IPS-18a (cell line): ENCODE results near the gene VPS8.

Source experiments
- H3K27ac ChIP-seq: one replicate; pipeline ENCODE4 v1.5.1; 2013; ENCODE audit warnings: low read length
- H3K27me3 ChIP-seq: one replicate; pipeline ENCODE4 v1.6.1; 2013; ENCODE audit warnings: mild to moderate bottlenecking, low read length; ENCODE audit not compliant: control insufficient read depth, insufficient read depth
- H3K36me3 ChIP-seq: one replicate; pipeline ENCODE4 v1.6.1; 2013; ENCODE audit warnings: low read depth, low read length; ENCODE audit not compliant: control insufficient read depth
- H3K4me1 ChIP-seq: one replicate; pipeline ENCODE4 v1.6.1; 2013; ENCODE audit warnings: low read depth, low read length; ENCODE audit not compliant: control insufficient read depth
- H3K4me3 ChIP-seq: one replicate; pipeline ENCODE4 v1.5.1; 2013; ENCODE audit warnings: low read length
- H3K9ac ChIP-seq: one replicate; pipeline ENCODE4 v1.6.1; 2013; ENCODE audit warnings: mild to moderate bottlenecking, low read length, moderate library complexity
- H3K9me3 ChIP-seq: one replicate; pipeline ENCODE4 v1.6.1; 2013; ENCODE audit warnings: low read depth, low read length; ENCODE audit not compliant: control insufficient read depth

The VPS8 gene

DNA sequence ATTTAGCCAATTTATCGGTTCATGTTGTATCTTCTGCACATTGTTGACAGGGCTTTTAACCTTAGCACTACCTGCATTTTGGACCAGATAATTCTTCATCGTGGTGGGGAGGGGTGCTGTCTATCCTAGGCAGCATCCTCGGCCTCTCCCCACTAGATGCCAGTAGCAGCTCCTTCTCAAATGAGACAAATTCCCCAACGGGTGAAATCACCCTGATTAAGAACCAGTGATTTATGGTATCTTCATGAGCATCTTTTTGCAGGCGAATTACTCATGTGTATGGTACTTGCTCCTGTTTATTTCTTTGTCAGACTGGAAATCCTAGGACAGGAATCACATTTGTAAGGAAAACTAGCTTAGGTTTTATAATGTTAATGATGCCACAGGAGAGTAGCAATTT, 272.9 kb downstream of the VPS8 start:
- Histone ChIP-seq H3K27me3 (no peaks in the 10 kb centered on the region), H3K9me3 (no peaks in the 10 kb centered on the region), H3K27ac (no peak overlapping the region), H3K9ac (no peak overlapping the region), H3K36me3 (no peaks in the 10 kb centered on the region), H3K4me3 (no peak overlapping the region), H3K4me1 (no peaks in the 10 kb centered on the region)

DNA sequence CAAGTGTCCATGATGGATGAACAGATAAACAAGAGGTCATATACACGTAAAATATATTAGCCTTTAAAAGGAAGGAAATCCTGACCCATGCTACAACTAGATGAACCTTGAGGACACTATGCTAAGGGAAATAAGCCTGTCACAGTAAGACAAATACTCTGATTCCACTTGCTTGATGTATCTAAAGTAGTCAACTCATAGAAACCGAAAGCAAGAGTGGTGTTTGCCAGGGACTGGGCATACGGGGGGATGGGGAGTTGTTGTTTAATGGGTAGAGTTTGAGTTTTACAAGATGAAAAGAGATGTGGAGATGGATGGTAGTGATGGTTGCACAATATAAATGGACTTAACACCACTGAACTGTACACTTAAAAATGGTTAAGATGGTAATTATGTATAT, 275.5 kb downstream of the VPS8 start:
- no peak overlapping the region for H3K9ac ChIP-seq
- H3K4me3 ChIP-seq = no peak overlapping the region
- H3K9me3 ChIP-seq = no peaks in the 10 kb centered on the region
- H3K36me3 ChIP-seq = no peaks in the 10 kb centered on the region
- H3K27ac ChIP-seq = no peak overlapping the region
- no peaks in the 10 kb centered on the region for H3K4me1 ChIP-seq
- H3K27me3 ChIP-seq = no peaks in the 10 kb centered on the region

- no peaks in the 10 kb centered on the region for H3K4me1 ChIP-seq
- no peak overlapping the region for H3K9ac ChIP-seq
- no peaks in the 10 kb centered on the region for H3K9me3 ChIP-seq
- H3K27me3 ChIP-seq = no peaks in the 10 kb centered on the region
- no peak overlapping the region for H3K27ac ChIP-seq
- H3K4me3 ChIP-seq = no peak overlapping the region
- H3K36me3 ChIP-seq = no peaks in the 10 kb centered on the region
Measured at GRCh38 chr3:185089343-185089742, 277.4 kb downstream of the VPS8 start.

DNA sequence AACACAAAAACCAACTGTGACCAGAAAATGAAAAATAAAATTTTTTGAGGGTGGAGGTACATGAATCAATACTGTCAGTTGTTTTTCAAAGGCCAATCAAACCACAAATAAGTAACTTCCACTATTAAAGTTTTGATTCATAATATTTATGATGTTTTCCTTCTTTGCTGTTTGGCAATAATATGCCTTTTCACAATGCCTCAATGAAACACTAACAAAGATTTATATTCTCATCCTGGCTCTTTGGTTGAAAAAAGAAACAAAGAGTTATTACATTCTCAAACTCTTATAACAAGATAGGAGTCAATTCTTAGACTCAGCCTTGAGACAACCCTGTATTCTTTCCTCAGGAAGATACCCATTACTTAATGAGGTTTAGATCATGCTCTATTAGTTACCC, 277.8 kb downstream of the VPS8 start:
- no peaks in the 10 kb centered on the region for H3K9me3 ChIP-seq
- no peak overlapping the region for H3K9ac ChIP-seq
- H3K4me1 ChIP-seq = no peaks in the 10 kb centered on the region
- no peaks in the 10 kb centered on the region for H3K36me3 ChIP-seq
- no peak overlapping the region for H3K4me3 ChIP-seq
- H3K27me3 ChIP-seq = no peaks in the 10 kb centered on the region
- no peak overlapping the region for H3K27ac ChIP-seq

GRCh38 chr3:185090811-185091210, 278.8 kb downstream of the VPS8 start:
- H3K27ac ChIP-seq = no peak overlapping the region
- H3K36me3 ChIP-seq = no peaks in the 10 kb centered on the region
- H3K9me3 ChIP-seq = no peaks in the 10 kb centered on the region
- H3K9ac ChIP-seq = no peak overlapping the region
- H3K4me3 ChIP-seq = no peak overlapping the region
- H3K27me3 ChIP-seq = no peaks in the 10 kb centered on the region
- no peaks in the 10 kb centered on the region for H3K4me1 ChIP-seq

- H3K4me3 ChIP-seq = no peak overlapping the region
- no peaks in the 10 kb centered on the region for H3K27me3 ChIP-seq
- H3K9ac ChIP-seq = no peak overlapping the region
- H3K9me3 ChIP-seq = no peaks in the 10 kb centered on the region
- H3K36me3 ChIP-seq = no peaks in the 10 kb centered on the region
- no peak overlapping the region for H3K27ac ChIP-seq
- no peaks in the 10 kb centered on the region for H3K4me1 ChIP-seq
Measured at GRCh38 chr3:185093116-185093515, 281.1 kb downstream of the VPS8 start.

DNA sequence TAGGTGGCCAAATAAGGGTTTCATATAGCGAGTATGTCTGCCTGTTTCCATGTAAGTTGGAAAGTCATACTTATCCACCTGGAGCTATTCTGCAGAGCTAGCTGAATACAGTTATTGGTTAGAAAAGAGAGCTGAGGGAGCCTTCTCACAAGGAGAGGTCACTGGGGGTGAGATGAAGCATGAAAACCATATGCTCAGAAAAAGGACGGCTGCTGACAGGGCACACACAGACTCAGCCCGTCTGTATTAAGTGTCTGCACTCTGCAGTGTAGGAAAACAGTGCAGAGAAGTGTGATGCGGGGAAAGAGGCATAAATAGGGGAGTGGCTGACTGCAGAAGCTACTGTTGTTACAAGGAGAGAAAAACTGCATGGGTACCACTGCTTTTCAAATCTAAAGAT, 282.7 kb downstream of the VPS8 start:
- Histone ChIP-seq H3K4me1 (no peaks in the 10 kb centered on the region), H3K36me3 (no peaks in the 10 kb centered on the region), H3K4me3 (no peak overlapping the region), H3K9ac (no peak overlapping the region), H3K27ac (no peak overlapping the region), H3K9me3 (no peaks in the 10 kb centered on the region), H3K27me3 (no peaks in the 10 kb centered on the region)
